ENCODE measurements around the gene ANKIB1.

The ANKIB1 gene

GRCh38 chr7:92245487-92246359, at the start of gene ANKIB1, which contains the start of gene KRIT1:
Gene ANKIB1 (plus strand): TSS chr7:92245974. CDS start chr7:92294979, 49,005 bp downstream.
Gene KRIT1 (minus strand): TSS chr7:92245914. CDS start chr7:92242135, 3,779 bp downstream.
- DNase-seq (ENCODE audit: low spot score) = peak; percentile 89
- TF ChIP-seq CTCF (IDR thresholded peaks at IDR 0.05; ENCODE audit: extremely low read depth, missing control alignments) = no peak

DNA sequence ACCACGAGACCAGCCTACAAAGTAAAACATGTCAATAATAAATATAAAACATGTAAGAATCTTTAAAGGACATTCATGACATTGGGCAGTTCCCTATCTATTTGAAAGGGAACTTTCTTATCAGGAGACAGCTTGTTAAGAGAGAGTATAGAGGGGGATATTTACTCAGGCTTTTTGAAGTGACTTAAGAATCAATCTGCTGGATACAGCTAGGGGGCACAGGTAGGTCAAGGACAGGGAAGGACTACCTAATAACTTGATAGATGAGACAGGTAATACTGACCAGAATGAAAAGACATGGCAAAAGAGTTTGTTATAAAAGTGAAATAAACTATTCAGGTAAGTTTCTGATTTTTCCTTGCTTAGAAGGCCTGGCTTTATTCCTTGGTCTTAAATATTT, 45.0 kb upstream of the ANKIB1 start:
- TF ChIP-seq CTCF (IDR thresholded peaks at IDR 0.05; ENCODE audit: extremely low read depth, missing control alignments) = no peak
- DNase-seq (ENCODE audit: low spot score) = no peak

DNA sequence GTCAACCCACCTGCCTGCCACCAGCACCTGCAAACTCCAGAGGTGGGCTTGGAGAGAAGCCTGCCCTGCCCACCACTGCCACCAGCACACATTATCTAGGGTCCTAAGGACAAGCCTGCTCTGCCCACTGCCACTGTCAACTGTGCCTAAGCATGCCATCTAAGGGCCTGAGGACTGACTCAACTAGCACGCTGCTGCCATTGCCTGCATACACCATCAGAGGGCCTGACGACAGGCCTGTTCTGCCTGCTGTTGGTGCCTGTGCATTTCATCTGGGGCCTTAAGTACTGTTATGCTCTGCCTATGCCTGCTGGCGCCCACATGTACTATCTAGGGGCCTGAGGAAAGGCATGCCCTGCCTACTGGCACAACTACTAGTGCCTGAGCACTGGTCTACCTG, 39.8 kb upstream of the ANKIB1 start:
- TF ChIP-seq CTCF (IDR thresholded peaks at IDR 0.05; ENCODE audit: extremely low read depth, missing control alignments) = no peak
- DNase-seq (ENCODE audit: low spot score) = no peak

- TF ChIP-seq CTCF (IDR thresholded peaks at IDR 0.05; ENCODE audit: extremely low read depth, missing control alignments) = no peak
- no peak for DNase-seq (ENCODE audit: low spot score)
Observed at GRCh38 chr7:92206672-92207071, 39.1 kb upstream of the ANKIB1 start.

DNA sequence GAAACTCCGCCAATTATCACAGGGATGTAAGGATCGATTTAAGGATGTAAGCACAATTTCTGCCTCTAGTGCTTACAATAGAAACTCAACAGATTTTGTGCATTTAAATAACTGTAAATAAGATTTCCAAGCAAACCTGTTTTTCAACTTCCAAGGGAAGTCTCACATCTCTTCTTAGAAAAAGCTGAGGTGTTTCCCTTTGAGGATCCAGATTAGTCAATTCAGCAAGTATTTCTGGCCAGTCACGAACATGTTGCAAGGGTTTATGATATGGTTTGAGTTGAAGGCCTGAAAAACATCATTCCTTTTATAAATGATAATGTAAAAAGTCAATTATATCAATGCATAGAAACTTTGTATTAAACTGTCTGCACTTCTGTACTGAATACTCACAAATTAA, 24.0 kb upstream of the ANKIB1 start:
- no peak for DNase-seq (ENCODE audit: low spot score)
- no peak for TF ChIP-seq CTCF (IDR thresholded peaks at IDR 0.05; ENCODE audit: extremely low read depth, missing control alignments)

GRCh38 chr7:92226981-92227380, 18.8 kb upstream of the ANKIB1 start:
- no peak for DNase-seq (ENCODE audit: low spot score)
- no peak for TF ChIP-seq CTCF (IDR thresholded peaks at IDR 0.05; ENCODE audit: extremely low read depth, missing control alignments)

GRCh38 chr7:92228100-92228499, 17.7 kb upstream of the ANKIB1 start:
- no peak for TF ChIP-seq CTCF (IDR thresholded peaks at IDR 0.05; ENCODE audit: extremely low read depth, missing control alignments)
- no peak for DNase-seq (ENCODE audit: low spot score)
